Neural cell (in vitro differentiated cells): ENCODE measurements around the gene KMT2E. TPM values are rescaled to one million over a fixed set of nuclear protein-coding genes. Genes with fewer than 3 reads are reported as not detected.

Source experiments
- H2AFZ ChIP-seq: fragments of 200-600, 300-800 bp; sonication (generic), shearing (Covaris generic); 2 replicates; pipeline ENCODE4 v1.6.0; 2014; ENCODE audit warnings: low read depth, mild to moderate bottlenecking, antibody characterized with exemption, low read length, moderate library complexity
- H3F3A ChIP-seq: fragments of 200-600 bp; shearing (Covaris generic); 2 replicates; pipeline ENCODE4 v1.6.1; 2016; ENCODE audit warnings: mild to moderate bottlenecking, moderate library complexity, mixed read lengths, antibody characterized with exemption, low read length; ENCODE audit not compliant: insufficient read depth, poor library complexity, severe bottlenecking
- H3K27ac ChIP-seq: fragments of 200-600, 300-800 bp; sonication (generic), shearing (Covaris generic); 2 replicates; pipeline ENCODE4 v1.5.1; 2014; ENCODE audit warnings: mild to moderate bottlenecking, low read length, moderate library complexity
- H3K27me3 ChIP-seq: fragments of 300-800, 200-600 bp; sonication (generic), shearing (Covaris generic); 2 replicates; pipeline ENCODE4 v1.6.0; 2014; ENCODE audit warnings: mild to moderate bottlenecking, low read depth, low read length, moderate library complexity; ENCODE audit not compliant: insufficient read depth
- H3K36me3 ChIP-seq: fragments of 300-800, 200-600 bp; sonication (generic), shearing (Covaris generic); 2 replicates; pipeline ENCODE4 v1.5.1; 2014; ENCODE audit warnings: mild to moderate bottlenecking, antibody characterized with exemption, low read length, moderate library complexity; ENCODE audit not compliant: insufficient read depth
- H3K4me2 ChIP-seq: fragments of 300-800, 200-600 bp; sonication (generic), shearing (Covaris generic); 2 replicates; pipeline ENCODE4 v1.6.0; 2014; ENCODE audit warnings: mild to moderate bottlenecking, low read length
- H3K4me3 ChIP-seq: fragments of 300-800, 200-600 bp; sonication (generic), shearing (Covaris generic); 2 replicates; pipeline ENCODE4 v1.5.1; 2014; ENCODE audit warnings: mild to moderate bottlenecking, low read length, moderate library complexity
- H3K79me2 ChIP-seq: fragments of 200-600 bp; shearing (Covaris generic); replicated peaks from 2 replicates; pipeline ENCODE4 v1.6.0; 2014; ENCODE audit warnings: mild to moderate bottlenecking, low read length, moderate library complexity; ENCODE audit not compliant: insufficient read depth
- H3K9ac ChIP-seq: fragments of 300-800, 200-600 bp; sonication (generic), shearing (Covaris generic); 2 replicates; pipeline ENCODE4 v1.6.1; 2016; ENCODE audit warnings: mild to moderate bottlenecking, low read length, mixed read lengths
- H3K9me2 ChIP-seq: fragments of 200-600 bp; shearing (Covaris generic); 2 replicates; pipeline ENCODE4 v1.6.1; 2016; ENCODE audit warnings: mild to moderate bottlenecking, low read length, mixed read lengths; ENCODE audit not compliant: insufficient read depth
- H3K9me3 ChIP-seq: fragments of 200-600, 300-800 bp; sonication (generic), shearing (Covaris generic); 2 replicates; pipeline ENCODE4 v1.6.1; 2016; ENCODE audit warnings: mild to moderate bottlenecking, mixed run types, low read length, moderate library complexity, mixed read lengths
- H4K20me1 ChIP-seq: fragments of 200-600 bp; shearing (Covaris generic); 2 replicates; pipeline ENCODE4 v1.6.1; 2016; ENCODE audit warnings: mild to moderate bottlenecking, mixed run types; ENCODE audit not compliant: insufficient read depth
- EP300 ChIP-seq: fragments of 450-650 bp; conservative IDR thresholded peaks from 2 replicates; pipeline ENCODE4 v1.6.1; 2014; ENCODE audit warnings: antibody characterized with exemption, mild to moderate bottlenecking, moderate library complexity; ENCODE audit not compliant: poor library complexity, severe bottlenecking
- EZH2 ChIP-seq: fragments of 200-600, 300-800 bp; shearing (Covaris generic), sonication (generic); IDR thresholded peaks from 2 replicates; pipeline ENCODE4 v1.6.1; 2014; ENCODE audit warnings: antibody characterized with exemption, low read length, borderline replicate concordance, mild to moderate bottlenecking; ENCODE audit not compliant: insufficient read depth, poor library complexity, severe bottlenecking
- MXI1 ChIP-seq: fragments of 450-650 bp; conservative IDR thresholded peaks from 2 replicates; pipeline ENCODE4 v1.6.1; 2014; ENCODE audit warnings: antibody characterized with exemption, mild to moderate bottlenecking; ENCODE audit not compliant: poor library complexity, severe bottlenecking
- POLR2AphosphoS5 ChIP-seq: IDR thresholded peaks from 2 replicates; pipeline ENCODE4 v1.6.1; 2012
- RAD21 ChIP-seq: fragments of 450-650 bp; conservative IDR thresholded peaks from 2 replicates; pipeline ENCODE4 v1.6.1; 2014; ENCODE audit warnings: antibody characterized with exemption, mild to moderate bottlenecking, moderate library complexity
- SMC3 ChIP-seq: fragments of 450-650 bp; conservative IDR thresholded peaks from 2 replicates; pipeline ENCODE4 v1.6.1; 2014; ENCODE audit warnings: antibody characterized with exemption, mild to moderate bottlenecking, moderate library complexity; ENCODE audit not compliant: poor library complexity
- TAF1 ChIP-seq: IDR thresholded peaks from 2 replicates; pipeline ENCODE4 v1.6.1; 2012; ENCODE audit warnings: low read depth
- polyA plus RNA-seq: library from polyadenylated mRNA; depleted of rRNA; stranded (reverse); fragments of >200 nt; gene quantifications from 2 replicates; pipeline ENCODE4 v1.2.3, GENCODE V29; 2014
- TF ChIP-seq, protein P1 (sequence below): fragments of 450-650 bp; IDR thresholded peaks from 2 replicates; pipeline ENCODE4 v1.5.1; 2014; ENCODE audit warnings: antibody characterized with exemption, mild to moderate bottlenecking, moderate library complexity; ENCODE audit not compliant: poor library complexity, severe bottlenecking
- TF ChIP-seq, protein P2 (sequence below): IDR thresholded peaks from 2 replicates; pipeline ENCODE4 v1.6.1; 2012; ENCODE audit warnings: borderline replicate concordance

The KMT2E gene
- polyA plus RNA-seq, 1 donor from 2014 or later: 78.4 TPM

DNA sequence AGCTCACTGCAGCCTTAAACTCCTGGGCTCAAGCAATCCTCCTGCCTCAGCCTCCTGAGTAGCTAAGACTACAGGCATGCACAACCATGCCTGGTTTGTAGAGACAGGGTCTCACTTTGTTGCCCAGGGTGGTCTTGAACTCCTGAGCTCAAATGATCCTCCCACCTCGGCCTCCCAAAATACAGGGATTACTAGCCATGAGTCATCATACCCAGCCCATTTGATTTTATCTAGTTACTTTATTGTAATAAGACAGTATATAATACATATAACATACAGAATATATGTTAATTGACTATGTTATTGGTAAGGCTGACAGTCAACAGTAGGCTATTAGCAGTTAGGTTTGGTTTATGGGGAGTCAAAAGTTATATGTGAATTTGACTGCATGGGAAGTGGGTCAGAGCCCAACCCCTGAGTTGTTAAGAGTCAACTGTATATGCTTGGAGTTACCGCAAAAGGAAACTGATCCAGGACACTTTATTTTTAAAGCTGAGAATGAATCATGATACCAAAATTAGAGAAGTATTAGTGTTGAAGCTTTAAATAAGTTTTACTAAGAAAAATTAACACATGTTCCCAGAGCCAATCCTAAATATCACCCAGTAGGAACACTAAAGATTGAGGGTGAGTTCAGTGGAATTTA is 20.7 kb upstream of the KMT2E start:
- H3K4me2 ChIP-seq: no peak overlapping the region
- H3K4me3 ChIP-seq: no peak overlapping the region
- TF ChIP-seq SMC3 (no peak), EP300 (no peak), EZH2 (no peak), RAD21 (no peak), TAF1 (no peak), MXI1 (no peak)
- peaks cover 4% of the 10 kb centered on the region for H3K36me3 ChIP-seq
- H3K27ac ChIP-seq: no peak overlapping the region
- no peaks in the 10 kb centered on the region for H3K27me3 ChIP-seq
- no peak overlapping the region for H2AFZ ChIP-seq
- H3K79me2 ChIP-seq: peaks cover 38% of the 10 kb centered on the region
- peaks cover 43% of the 10 kb centered on the region for H4K20me1 ChIP-seq
- H3K9me3 ChIP-seq: no peaks in the 10 kb centered on the region
- no peak overlapping the region for H3K9ac ChIP-seq
- H3F3A ChIP-seq: no peaks in the 10 kb centered on the region
- H3K9me2 ChIP-seq: no peaks in the 10 kb centered on the region

DNA sequence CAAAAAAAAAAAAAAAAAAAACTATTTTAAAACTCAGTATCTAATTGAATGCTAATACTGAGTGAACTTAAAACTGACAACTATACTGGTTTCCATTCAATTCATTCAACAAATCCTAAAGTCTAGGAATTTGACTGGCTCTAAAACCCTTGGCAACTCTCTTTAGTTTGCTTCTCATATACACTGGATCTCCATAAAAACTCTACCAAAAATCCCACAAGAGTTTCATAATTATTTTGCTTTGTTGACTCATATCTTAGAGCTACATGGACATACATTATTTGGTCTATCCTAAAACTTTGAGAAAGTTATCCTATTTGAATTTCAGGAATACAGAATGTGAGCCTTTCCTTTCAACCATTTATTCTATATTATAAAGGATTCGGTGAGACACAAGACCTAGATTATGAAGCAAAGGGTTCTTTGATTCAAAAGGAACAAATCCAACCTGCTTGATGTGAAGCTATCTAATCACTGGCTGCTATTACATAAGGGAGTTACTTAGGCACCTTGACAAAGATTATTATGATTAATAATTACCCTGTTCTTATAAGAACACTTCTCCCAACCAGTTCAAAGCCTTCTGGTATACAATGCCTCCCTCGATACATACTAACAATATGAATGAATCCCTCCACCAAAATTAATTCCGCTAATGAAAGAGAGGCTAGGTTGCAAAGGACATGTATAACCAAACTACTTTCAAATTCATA is 15.8 kb upstream of the KMT2E start:
- Histone ChIP-seq H3K79me2 (peaks cover 87% of the 10 kb centered on the region), H3K9ac (no peak overlapping the region), H3F3A (no peaks in the 10 kb centered on the region), H3K4me3 (no peak overlapping the region), H3K27me3 (no peaks in the 10 kb centered on the region), H4K20me1 (peaks cover 72% of the 10 kb centered on the region), H3K36me3 (peaks cover 4% of the 10 kb centered on the region), H3K9me2 (no peaks in the 10 kb centered on the region), H3K27ac (no peak overlapping the region), H2AFZ (no peak overlapping the region), H3K9me3 (no peaks in the 10 kb centered on the region), H3K4me2 (no peak overlapping the region)
- no peak for TF ChIP-seq TAF1
- no peak for TF ChIP-seq EP300
- TF ChIP-seq, protein P1, sequence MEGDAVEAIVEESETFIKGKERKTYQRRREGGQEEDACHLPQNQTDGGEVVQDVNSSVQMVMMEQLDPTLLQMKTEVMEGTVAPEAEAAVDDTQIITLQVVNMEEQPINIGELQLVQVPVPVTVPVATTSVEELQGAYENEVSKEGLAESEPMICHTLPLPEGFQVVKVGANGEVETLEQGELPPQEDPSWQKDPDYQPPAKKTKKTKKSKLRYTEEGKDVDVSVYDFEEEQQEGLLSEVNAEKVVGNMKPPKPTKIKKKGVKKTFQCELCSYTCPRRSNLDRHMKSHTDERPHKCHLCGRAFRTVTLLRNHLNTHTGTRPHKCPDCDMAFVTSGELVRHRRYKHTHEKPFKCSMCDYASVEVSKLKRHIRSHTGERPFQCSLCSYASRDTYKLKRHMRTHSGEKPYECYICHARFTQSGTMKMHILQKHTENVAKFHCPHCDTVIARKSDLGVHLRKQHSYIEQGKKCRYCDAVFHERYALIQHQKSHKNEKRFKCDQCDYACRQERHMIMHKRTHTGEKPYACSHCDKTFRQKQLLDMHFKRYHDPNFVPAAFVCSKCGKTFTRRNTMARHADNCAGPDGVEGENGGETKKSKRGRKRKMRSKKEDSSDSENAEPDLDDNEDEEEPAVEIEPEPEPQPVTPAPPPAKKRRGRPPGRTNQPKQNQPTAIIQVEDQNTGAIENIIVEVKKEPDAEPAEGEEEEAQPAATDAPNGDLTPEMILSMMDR: no peak
- TF ChIP-seq RAD21: no peak
- no peak for TF ChIP-seq SMC3
- no peak for TF ChIP-seq MXI1
- TF ChIP-seq EZH2: no peak
- TF ChIP-seq, protein P2, sequence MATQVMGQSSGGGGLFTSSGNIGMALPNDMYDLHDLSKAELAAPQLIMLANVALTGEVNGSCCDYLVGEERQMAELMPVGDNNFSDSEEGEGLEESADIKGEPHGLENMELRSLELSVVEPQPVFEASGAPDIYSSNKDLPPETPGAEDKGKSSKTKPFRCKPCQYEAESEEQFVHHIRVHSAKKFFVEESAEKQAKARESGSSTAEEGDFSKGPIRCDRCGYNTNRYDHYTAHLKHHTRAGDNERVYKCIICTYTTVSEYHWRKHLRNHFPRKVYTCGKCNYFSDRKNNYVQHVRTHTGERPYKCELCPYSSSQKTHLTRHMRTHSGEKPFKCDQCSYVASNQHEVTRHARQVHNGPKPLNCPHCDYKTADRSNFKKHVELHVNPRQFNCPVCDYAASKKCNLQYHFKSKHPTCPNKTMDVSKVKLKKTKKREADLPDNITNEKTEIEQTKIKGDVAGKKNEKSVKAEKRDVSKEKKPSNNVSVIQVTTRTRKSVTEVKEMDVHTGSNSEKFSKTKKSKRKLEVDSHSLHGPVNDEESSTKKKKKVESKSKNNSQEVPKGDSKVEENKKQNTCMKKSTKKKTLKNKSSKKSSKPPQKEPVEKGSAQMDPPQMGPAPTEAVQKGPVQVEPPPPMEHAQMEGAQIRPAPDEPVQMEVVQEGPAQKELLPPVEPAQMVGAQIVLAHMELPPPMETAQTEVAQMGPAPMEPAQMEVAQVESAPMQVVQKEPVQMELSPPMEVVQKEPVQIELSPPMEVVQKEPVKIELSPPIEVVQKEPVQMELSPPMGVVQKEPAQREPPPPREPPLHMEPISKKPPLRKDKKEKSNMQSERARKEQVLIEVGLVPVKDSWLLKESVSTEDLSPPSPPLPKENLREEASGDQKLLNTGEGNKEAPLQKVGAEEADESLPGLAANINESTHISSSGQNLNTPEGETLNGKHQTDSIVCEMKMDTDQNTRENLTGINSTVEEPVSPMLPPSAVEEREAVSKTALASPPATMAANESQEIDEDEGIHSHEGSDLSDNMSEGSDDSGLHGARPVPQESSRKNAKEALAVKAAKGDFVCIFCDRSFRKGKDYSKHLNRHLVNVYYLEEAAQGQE: no peak
- no peak for TF ChIP-seq POLR2AphosphoS5
